Sciatic nerve (tissue), 2 donors: ENCODE results near the gene EIF4G3. TPM values are rescaled to one million over a fixed set of nuclear protein-coding genes. Genes with fewer than 3 reads are reported as not detected.
"Not testable (repeated sequence)": the region's sequence is repeated elsewhere in the genome, so short reads cannot be mapped to it uniquely, and the experiment has no call there.

Experiments used
- ATAC-seq: fragments of 200-7000 bp; cut with Tn5 transposase; one replicate; pipeline ENCODE4 v1.9.1; 2020; ENCODE audit warnings: mild to moderate bottlenecking, moderate library complexity
- DNase-seq: peaks from one replicate; pipeline ENCODE4 v3.0.0-alpha.2; 2020; ENCODE audit warnings: low spot score
- intact Hi-C: fragments of 100-400 bp; cut with DNase I; formaldehyde crosslinking; loops from one replicate; pipeline ENCODE4 v1.14.2; 2022
- total RNA-seq: library from RNA; stranded (reverse); fragmentation: NEBNext Ultra II Directional; extraction: Animal tissue kit (Norgen Biotek cat#: 25700); gene quantifications from one replicate; pipeline ENCODE4 v1.2.1, GENCODE V29; 2021
- donor health status: DM: no; HTN: no; CAD: no.
- donor health status: DM: no; HTN: no; CAD: no.

Gene EIF4G3
- total RNA-seq, 1 donor from 2014 or later: 67.7 TPM

GRCh38 chr1:21117597-21118001, 59.1 kb downstream of the EIF4G3 start:
- ATAC-seq (peak; percentile 89), DNase-seq (no peak)
- intact Hi-C loops: no loop called here

GRCh38 chr1:21117159-21117558, 59.5 kb downstream of the EIF4G3 start:
- ATAC-seq: no peak
- DNase-seq: no peak
- intact Hi-C loops: no loop called here

DNA sequence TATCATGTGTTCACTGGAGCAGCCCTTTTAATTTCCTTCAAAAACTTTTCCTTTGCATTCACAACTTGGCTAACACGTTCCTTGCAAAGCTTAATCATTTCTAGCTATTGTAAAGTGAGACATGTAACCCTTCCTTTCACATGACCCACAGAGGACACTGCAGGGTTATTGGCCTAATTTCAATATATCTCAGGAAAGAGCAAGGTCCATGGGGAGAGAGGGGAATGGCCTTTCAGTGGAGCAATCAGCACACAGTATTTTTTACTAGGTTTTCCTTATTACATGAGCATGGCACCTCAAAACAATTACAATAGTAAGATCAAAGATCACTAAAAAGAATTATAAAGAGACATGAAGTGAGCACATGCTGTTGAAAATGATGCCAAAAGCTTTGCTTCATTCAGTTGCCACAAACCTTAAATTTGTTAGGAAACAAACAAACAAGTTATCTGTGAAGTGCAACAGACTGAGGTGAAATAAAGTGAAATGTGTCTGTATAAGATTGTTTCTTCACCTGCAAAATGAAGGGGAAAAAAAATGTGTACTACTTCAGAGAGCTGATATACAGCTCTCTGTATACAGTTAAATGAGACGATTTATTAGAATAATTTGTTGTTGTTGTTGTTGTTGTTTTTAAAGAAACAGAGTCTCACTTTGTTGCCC, 61.5 kb downstream of the EIF4G3 start:
- DNase-seq (no peak), ATAC-seq (no peak)
- intact Hi-C loops: no loop called here

DNA sequence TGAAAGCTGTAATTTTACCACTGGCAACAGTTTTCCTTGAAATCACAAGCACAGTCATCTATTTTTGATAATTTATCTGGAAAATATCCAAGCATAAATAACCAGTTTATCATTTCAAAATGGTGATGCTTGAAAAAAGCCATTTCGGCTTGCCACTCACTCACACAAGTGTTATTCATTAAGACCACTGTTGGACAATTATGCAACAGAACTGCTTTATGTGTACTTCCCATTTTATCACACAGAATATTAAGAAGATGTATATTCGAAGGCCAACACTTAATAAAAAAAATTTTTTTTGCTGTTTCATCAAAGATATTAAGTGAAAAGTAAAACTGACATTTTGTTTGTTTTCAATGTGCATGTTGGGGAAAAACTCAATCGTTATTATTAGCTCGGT, 62.3 kb downstream of the EIF4G3 start:
- intact Hi-C loops: no loop called here
- DNase-seq (no peak), ATAC-seq (no peak)

- DNase-seq (no peak), ATAC-seq (no peak)
- intact Hi-C loops: no loop called here
Observed at GRCh38 chr1:21110163-21110562, 66.5 kb downstream of the EIF4G3 start.

GRCh38 chr1:21106709-21107108, 70.0 kb downstream of the EIF4G3 start:
- intact Hi-C loops: no loop called here
- no peak for DNase-seq
- ATAC-seq: no peak

DNA sequence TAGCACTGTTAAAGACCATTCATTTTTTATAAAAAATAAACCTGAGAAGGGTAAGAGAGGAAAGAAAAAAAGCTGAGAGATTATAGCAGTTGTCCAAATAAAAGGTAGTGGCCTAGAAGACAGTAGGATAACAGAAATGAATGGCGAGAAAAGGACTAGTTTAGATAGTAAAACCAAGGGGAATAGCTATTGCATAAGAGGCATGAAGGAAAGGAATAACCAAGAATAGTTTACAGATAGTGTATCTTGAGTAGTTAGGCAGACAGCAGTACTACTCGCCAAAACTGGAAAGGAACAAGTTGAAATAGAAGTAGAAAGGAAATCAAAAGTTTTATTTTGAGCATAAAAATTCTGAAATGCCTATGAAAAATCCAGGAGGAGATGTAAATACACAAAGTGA, 70.5 kb downstream of the EIF4G3 start:
- no peak for DNase-seq
- intact Hi-C loops: no loop called here
- ATAC-seq: no peak

GRCh38 chr1:21105807-21106206, 70.9 kb downstream of the EIF4G3 start:
- intact Hi-C loops: no loop called here
- ATAC-seq (no peak), DNase-seq (no peak)

DNA sequence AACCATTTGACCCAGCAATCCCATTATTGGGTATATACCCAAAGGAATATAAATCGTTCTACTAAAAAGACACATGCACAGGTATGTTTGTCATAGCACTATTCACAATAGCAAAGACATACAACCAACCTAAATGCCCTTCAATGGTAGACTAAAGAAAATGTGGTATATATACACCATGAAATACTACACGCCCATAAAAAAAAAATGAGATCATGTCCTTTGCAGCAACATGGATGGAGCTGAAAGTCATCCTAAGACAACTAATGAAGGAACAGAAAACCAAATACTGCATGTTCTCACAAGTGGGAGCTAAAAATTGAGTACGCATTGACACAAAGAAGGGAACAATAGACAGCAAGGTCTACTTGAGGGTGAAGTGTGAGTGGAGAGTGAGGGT, 72.0 kb downstream of the EIF4G3 start:
- no peak for DNase-seq
- intact Hi-C loops: no loop called here

DNA sequence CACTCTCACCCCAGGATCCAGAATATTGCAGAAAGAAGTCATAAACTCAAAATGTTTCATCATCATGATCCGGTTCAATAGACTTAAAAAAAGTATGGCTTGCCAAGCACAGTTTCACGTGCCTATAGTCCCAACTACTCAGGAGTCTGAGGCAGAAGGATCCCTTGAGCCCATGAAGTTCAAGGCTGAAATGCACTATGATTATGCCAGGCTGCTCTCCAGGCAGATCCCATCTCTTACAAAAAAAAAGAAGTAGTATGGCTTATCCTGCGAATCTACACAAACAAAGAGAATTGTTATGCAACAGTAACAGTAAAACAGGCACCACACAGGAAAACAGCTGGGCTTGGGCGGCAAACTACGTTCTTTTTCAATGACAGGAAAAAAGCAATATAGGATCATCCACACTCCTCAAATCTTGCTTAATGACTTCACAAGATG, 76.2 kb downstream of the EIF4G3 start:
- peak; percentile 74 for ATAC-seq

More for the DNA sequence above, 72.0 kb downstream of the EIF4G3 start:
- ATAC-seq: no peak

DNA sequence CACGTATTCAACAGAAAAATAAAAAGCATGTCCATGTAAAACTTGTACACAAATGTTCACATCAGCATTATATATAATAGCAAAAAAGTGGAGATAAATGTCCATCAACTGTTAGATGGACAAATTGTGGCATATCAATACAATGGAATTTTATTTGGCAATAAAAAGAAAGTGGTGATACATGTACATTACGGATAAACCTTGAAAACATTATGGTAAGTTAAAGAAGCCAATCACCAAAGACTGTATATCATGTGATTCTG, 76.9 kb downstream of the EIF4G3 start:
- intact Hi-C loops: no loop called here
- DNase-seq (no peak), ATAC-seq (no peak)

More for the DNA sequence above, 76.2 kb downstream of the EIF4G3 start:
- DNase-seq: no peak
- intact Hi-C loops: no loop called here

- no peak for DNase-seq
- intact Hi-C loops: no loop called here
- no peak for ATAC-seq
Observed at GRCh38 chr1:21099034-21099868, 77.4 kb downstream of the EIF4G3 start.

DNA sequence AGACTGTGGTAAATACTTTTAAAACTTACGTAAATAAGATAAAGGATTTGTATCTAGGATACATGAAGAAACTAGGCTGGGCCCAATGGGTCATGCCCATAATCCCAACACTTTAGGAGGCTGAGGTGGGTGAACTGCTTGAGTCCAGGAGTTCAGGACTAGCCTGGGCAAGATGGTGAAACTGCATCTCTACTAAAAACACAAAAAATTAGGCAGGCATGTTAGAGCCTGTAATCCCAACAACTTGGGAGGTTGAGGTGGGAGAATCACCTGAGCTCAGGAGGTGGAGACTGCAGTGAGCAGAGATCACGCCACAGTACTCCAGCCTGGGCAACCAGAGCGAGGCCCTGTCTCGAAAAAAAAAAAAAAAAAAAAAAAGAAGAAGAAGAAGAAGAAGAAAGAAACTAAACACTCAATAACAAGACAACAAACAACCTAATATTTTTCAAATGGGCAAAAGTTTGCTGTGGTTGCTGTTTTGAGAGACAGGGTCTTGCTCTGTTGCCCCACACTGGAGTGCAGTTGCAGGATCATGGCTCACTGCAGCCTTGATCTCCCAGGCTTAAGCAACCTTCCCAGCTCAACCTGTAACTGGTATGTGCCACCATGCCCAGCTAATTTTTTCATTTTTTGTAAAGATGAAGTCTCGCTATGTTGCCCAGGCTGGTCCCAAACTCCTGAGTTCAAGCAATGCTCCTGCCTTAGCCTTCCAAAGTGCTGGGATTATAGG, 78.3 kb downstream of the EIF4G3 start:
- intact Hi-C loops: no loop called here
- DNase-seq (no peak), ATAC-seq (no peak)

DNA sequence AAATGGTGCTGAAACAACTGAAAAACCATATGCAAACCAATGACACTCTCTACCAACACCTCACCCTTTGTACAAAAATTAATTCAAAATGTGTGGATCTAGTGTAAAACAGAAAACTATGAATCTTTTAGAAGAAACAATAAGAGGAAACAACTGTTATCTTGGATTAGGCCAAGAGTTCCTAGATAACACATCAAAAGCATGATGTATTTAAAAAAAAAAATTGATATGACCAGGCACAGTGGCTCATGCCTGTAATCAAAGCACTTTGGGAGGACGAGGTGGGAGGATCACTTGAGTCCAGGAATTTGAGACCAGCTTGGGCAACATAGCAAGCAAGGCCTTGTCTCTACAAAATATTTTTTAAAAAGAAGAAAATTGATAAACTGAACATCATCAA, 79.0 kb downstream of the EIF4G3 start:
- intact Hi-C loops: no loop called here
- DNase-seq: no peak
- ATAC-seq: no peak

GRCh38 chr1:21095976-21096375, 80.7 kb downstream of the EIF4G3 start:
- DNase-seq (no peak), ATAC-seq (no peak)
- intact Hi-C loops: no loop called here

DNA sequence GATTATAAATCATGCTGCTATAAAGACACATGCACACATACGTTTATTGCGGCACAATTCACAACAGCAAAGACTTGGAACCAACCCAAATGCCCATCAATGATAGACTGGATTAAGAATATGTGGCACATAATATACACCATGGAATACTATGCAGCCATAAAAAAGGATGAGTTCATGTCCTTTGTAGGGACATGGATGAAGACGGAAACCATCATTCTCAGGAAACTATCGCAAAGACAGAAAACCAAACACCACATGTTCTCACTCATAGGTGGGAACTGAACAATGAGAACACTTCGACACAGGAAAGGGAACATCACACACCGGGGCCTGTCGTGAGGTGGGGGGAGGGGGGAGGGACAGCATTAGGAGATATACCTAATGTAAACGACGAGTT, 82.4 kb downstream of the EIF4G3 start:
- intact Hi-C loops, DNase-seq, ATAC-seq: not testable (repeated sequence)

GRCh38 chr1:21093271-21093958, 83.3 kb downstream of the EIF4G3 start:
- DNase-seq, intact Hi-C loops, ATAC-seq: not testable (repeated sequence)

- DNase-seq, ATAC-seq, intact Hi-C loops: not testable (repeated sequence)
Observed at GRCh38 chr1:21092545-21092944, 84.2 kb downstream of the EIF4G3 start.

DNA sequence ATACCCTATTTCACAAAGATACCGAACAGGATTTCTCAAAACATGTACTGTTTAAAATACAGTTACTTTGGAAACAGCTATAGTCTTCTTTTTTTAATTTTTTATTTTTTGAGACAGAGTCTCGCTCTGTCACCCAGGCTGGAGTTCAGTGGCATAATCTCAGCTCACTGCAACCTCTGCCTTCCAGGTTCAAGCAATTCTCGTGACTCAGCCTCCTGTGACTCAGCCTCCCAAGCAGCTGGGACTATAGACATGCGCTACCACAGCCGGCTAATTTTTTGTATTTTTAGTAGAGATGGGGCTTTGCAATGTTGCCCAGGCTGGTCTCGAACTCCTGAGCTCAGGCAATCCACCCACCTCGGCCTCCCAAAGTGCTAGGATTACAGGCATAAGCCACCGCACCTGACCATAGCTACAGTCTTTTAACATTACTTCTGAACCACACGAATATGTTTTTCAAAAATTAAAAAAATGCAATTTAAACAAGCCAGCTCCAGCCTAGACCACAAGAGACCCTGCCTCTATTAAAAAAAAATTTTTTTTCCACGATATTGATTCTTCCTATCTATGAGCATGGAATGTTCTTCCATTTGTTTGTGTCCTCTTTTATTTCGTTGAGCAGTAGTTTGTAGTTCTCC, 85.5 kb downstream of the EIF4G3 start:
- peak; percentile 41 for ATAC-seq
- DNase-seq, intact Hi-C loops: not testable (repeated sequence)
